ENCODE data around the gene BMP6.

The BMP6 gene

GRCh38 chr6:7725849-7726415 lies at the start of gene BMP6:
Gene BMP6 (plus strand): TSS chr6:7726099. CDS start chr6:7726956, 857 bp downstream.
- DNase-seq, result peak in 53 of 56 donors; percentile 16 to 92 (median 74)

DNA sequence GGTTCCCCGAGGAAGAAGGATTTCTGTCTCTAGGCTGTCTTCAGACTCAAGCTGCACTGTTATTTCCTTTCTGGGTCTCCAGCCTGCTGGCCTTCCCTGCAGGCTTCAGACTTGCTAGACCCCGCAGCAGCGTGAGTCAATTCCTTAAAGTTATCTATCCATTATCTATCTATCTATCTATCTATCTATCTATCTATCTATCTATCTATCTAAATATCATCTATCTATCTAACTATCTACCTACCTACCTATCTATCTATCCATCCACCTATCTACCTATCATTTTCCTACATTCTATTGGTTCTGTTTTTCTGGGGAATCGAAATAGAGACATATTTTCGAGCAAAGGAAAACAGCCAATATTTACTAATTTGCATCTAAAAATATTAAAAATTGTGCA lies 48.7 kb upstream of the BMP6 start:
- no peak for DNase-seq

DNA sequence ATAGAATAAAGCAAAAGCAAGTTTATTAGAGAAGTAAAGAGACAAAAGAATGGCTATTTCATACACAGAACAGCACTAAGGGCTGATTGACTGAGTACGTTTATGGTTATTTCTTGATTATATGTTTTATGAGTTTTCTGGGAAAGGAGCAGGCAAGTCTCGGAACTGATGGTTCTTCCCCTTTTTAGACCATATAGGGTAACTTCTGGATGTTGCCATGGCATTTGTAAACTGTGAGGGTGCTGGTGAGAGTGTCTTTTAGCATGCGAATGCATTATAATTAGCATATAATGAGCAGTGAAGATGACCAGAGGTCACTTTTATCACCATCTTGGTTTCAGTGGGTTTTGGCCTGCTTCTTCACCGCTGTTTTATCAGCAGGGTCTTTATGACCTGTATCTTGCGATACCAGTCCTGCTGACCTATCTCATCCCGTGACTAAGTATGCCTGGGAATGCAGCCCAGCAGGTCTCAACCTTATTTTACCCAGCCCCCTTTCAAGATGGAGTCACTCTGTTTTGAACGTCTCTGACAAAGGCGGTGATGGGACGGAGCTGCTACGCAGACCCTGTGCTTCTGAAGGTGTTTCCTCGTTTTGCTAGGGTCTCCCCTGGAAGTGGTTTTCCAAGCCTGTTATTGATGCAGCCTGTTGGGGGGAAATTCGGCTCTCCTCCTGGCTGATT lies 45.4 kb upstream of the BMP6 start:
- DNase-seq, result no peak

DNA sequence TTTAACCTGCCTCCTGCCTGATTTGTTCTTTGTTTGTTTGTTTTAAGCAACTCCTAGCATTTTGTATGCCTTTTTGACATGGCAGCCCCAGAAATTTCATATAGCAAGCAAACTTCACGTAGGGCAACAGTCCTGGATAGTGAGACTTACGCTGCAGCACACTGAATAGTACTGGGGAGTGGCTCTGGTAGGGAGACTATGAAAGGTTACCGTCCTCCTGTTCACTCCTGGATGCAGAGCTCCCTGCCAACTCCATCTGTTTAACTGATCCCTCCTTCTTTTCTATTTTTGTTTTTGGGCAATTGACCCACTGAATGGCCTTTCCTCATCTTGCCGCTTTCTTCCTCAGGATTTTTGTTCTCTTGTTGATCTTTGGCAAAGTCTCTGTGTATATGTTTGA lies 44.5 kb upstream of the BMP6 start:
- DNase-seq, result no peak

DNA sequence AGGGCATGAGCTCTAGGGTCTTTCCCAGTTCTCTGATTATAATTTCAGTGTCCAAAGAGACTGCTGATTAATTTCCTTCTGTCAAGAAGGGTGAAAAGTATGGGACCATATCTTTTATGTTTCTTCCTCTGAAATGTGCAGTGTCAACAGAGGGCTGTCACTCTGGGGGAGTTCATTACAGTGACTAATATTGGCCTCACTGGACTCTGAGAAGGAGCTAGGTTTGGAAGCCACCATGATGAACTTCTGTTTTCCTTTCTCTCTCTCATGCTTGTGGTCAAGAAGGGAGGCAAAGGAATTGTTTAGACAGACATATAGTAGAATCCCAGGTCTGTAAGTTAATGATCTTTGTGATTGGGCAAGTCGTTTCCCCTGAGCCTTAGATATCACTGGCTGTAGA lies 41.8 kb upstream of the BMP6 start:
- DNase-seq, result no peak

GRCh38 chr6:7684843-7685242 lies 41.1 kb upstream of the BMP6 start:
- no peak for DNase-seq

DNA sequence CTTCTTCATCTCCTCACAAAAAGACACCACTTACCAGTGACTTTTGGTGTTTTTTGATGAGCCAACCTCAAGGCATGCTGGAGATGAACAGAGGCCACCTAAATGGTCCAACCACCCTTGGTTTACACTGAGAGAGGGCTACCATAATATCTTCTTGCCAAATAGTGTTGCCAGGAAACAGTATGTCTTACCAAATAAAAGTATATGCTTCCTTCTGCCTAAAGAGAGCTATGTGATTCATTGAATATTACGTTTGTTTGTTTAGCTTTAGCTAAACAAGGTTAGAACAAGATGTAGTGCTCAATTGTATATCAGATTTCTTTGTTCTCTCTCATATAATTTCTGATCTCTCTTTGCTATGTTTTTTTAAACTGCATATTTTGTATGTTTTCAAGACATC lies 40.6 kb upstream of the BMP6 start:
- DNase-seq, result no peak

DNA sequence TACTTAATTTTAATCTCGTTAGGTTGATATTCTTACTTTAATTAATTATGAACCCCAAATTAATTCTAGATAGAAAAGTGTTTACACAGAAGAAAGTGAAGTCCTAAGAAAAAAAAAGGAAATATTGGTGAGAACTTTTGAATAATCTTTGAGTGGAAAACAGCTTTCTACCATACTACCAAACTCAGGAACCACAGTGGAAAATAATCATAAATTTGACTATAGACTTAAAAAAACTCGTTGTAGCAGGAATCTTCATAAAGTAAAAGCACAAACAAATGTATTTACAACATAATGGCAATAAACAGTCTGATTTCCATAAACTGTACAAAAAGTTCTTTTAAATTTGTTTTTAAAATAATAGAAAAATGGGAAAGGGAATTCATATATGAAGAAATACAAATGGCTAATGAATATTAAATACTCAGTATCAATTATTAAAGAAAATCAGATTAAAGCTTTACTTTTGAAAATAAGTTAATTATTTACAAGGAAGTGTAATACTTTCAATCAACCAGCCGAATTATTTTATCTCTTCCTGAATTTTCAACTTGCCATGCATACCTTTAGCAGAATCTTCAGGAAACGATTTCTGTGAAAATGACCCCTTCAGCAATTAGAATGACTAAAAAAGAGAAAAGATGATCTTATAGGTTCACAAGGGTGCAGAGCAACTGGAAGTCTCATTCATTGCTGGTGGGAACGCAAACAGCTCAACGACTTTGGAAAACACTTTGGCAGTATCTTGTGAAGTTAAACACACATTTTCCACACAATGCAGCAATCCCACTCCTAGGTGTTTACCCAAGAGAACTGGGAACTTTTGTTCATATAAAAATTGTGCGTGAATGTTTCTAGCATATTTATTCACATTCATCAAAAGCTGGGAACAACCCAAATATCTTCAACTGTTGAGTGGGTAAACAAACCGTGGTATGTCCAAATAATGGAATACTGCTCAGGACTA lies 38.5 kb upstream of the BMP6 start:
- no peak for DNase-seq

- no peak for DNase-seq
Measured at GRCh38 chr6:7691021-7691420, 34.9 kb upstream of the BMP6 start.

DNA sequence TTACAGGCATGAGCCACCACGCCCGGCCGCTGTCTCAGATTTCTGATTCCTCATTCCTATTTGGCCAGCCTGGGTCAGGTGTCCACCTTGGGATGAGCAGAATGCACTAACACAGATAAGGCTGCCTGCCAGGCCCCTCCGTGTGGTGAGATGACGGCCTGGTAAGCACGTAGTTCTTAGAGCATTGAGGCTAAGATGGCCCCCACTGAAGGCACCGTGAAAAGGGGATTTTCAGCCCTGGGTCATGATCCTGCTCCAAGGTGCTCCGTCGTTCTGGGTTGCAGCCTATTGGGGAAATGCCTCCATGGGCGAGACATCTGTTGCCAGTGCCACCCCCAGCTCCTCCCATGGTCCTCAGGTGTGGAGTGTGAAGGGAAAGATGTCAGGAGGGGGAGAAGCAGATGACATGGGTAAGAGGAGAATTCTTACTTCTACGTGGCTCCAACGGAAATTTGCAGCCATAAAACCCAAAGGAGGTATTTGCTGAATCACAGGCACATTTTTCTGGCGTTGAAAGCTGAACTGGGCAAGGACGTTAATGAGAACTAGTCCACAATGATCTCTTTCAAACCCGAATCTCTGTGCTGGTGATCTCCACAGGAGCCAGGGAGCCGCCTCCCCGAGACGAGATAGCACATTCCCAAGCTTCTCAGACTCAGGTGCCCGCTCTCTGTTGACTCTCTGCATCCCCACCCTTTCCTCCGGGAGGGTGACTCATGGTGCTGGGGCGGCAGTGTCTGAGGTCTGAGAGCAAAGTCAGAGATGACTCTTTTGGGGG lies 34.0 kb upstream of the BMP6 start:
- DNase-seq, result peak in 18 of 56 donors; percentile 4 to 55 (median 18)

DNA sequence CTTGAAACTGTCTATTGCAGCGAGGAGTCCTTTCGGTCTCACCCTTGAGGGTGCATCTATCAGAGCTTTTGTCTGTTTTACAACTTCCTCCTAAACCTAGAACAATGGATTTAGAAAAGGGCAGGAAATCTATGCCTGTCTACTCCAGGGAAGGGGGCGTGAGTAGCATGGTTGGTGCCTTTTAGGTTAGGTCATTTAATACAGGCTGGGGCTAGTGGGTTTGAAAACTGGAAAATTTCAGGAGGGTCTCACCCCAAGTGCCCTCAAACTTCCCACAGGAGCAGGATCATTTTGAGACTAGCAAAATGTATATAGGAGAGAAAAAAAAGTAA lies 33.5 kb upstream of the BMP6 start:
- no peak for DNase-seq

DNA sequence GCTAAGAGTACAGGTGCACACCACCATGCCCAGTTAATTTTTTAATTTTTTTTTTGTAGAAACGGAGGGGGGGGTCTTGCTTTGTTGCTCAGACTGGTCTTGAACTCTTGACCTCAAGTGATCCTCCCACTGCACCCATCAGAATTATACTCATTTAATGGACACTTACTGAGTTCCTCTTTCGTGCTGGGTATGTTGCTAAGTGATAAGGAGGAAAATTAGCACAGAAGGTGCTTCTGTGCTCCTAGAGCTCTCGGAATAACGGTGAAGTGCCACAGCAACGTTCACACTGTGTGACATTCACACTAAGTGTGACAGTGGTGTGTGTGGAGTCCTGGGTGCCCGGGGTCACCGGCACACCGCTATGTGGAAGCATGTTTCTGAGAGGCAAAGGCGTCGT lies 32.1 kb upstream of the BMP6 start:
- DNase-seq, result no peak

DNA sequence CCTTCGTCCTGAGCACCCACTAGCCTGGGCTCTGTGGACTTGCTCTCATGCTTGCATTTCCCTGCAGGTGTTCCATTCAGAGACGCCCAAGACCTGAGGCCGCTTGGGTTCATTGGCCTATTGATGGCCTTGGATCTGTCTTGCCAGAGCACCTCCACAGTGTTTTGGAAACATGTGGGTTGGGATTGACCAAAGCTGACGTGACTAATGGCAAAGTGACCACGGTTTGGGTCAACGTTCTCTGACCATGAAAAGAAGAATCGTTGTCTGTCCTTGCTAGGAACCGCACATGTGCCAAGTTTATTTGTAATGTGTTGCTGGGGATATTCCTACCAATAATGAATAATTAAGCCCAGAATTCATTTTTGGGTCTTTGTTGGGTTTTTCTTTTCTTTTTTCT lies 29.8 kb upstream of the BMP6 start:
- DNase-seq, result no peak

GRCh38 chr6:7697432-7697819 lies 28.5 kb upstream of the BMP6 start:
- DNase-seq, result no peak

DNA sequence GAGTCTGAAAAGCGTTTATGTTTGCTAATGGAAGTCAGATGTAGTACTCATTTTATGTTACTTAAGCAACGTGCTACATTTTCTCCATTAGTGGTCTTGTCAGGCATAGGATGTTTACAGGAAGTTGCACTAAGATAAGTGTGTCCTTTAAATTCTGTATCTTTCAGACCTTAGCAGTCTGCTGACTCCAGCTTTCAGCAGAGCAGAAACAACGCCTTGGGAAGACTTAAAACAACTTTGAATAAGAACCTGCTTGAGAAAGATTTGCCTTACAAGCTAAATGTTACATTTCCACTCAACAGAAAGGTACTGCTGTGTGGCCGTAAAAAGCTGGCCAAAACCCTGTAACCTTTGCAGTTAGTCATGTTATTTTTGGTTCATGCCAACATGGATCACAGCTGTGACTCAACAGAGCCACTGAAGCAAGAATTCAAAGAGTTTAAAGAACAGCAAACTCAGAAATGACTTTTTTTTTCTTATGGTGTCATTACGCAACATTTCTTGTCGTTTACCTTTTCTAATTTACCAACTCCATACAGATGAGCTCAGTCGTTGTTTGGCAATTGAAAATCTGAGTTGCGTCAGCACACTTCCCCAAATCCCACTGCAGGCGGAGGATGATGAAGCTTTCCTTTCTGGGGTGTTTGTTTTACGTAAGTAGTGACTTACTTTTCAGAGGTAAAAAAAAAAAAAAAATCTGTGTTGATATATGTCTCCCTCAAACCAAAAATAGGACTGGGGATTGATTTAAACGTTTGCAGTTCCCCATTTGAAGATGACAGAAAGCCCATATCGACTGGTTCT lies 27.9 kb upstream of the BMP6 start:
- DNase-seq, result peak in 1 of 56 donors; percentile 14

- no peak for DNase-seq
Measured at GRCh38 chr6:7701212-7701834, 24.6 kb upstream of the BMP6 start.

DNA sequence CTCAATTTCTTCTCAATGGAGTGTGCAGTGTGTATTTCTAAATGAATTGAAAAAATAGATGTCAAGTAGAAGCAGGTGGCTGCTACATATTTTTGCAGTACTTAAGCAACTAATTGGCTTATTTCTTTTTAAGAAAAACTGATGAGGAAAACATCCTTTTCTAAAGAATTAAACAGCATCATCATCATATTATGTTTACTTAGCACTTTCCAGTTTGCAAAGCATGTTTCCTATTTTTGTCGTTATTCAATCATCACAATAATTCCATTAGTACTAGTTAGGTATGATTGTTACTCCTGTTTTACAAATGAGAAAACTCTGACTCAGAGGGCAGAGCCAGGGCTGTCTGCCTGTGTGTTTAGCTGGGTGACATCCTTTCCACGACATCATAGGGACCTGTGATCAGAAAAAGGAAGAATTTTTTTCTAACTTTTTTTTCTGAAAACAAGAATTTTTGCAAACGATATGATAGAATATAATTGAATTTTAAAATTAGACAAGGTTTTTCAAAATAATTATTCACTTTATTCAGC lies 22.7 kb upstream of the BMP6 start:
- no peak for DNase-seq

DNA sequence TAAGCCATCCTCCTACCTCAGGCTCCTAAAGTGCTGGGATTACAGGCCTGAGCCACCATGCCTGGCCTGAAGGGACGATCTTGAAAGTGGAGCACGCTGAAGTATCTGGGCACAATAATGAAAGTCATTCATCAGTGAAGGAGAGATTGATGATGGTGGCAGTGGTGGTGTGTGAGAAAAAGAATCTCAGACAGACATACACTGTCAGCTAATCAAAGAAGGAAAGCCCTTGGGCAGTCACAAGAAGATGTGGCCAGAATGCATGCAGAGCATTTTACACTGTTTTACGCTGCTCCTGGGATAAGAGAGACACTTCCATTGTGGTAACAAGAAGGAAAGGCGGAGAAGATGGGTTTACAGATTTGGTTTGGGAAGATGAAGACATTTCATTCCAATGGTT lies 20.4 kb upstream of the BMP6 start:
- DNase-seq, result no peak

- no peak for DNase-seq
Measured at GRCh38 chr6:7706269-7706668, 19.6 kb upstream of the BMP6 start.

DNA sequence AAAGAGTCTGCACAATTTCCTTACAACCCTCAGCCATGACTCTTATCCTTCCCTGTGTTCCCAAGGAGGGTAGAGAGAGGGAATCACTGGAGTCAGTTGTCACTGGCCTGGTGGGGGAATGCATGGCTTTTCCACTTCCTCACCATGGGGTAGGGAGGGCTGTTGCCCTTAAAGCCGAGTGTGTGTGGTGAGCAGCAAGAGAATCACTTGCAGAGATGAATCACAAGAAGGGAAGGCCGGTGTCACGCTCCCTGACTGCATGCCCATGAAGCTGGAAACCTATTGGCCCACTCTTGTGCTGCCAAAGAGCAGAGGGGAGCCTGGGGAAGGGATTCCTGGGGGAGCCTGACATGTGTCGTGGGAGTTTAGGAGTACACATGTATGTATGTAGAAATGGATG lies 18.1 kb upstream of the BMP6 start:
- no peak for DNase-seq
